OCI-LY1 (cell line): ENCODE measurements around the gene CPA3.

ENCODE experiments used
- CTCF ChIP-seq: fragments of 200-600 bp; sonication (generic), shearing (Covaris generic); IDR thresholded peaks from 2 replicates; pipeline ENCODE4 v1.5.1; 2017; ENCODE audit warnings: mild to moderate bottlenecking, antibody characterized with exemption, low read length, moderate library complexity, mixed read lengths
- EZH2 ChIP-seq: fragments of 200-600 bp; sonication (generic), shearing (Covaris generic); IDR thresholded peaks from 2 replicates; pipeline ENCODE4 v1.8.0; 2017; ENCODE audit warnings: borderline replicate concordance, mixed run types, mild to moderate bottlenecking, antibody characterized with exemption, low read length, moderate library complexity, mixed read lengths

DNA sequence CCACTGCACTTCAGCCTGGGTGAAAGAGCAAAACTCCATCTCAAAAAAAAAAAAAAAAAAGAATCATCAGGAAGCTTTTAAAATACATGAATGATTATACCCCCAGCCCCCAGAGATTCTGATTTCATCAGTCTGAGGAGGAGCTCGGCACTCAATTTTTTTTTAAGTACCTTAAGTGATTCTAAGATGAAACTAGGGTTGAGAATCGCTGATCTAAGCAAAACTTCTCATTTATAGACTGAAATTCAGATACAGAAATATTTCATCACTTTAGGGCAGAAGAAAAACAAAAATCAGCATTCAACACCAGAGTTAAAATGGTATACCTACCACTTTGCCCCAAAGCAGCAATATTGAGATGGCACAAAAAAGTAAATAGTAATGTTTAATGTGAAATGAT is 24.7 kb downstream of the CPA3 start:
- TF ChIP-seq CTCF (no peak), EZH2 (no peak)
